ENCODE results near the gene CCDC158.
"Not testable (repeated sequence)": the region's sequence is repeated elsewhere in the genome, so short reads cannot be mapped to it uniquely, and the experiment has no call there.

CCDC158 gene

GRCh38 chr4:76430519-76431388, 9.8 kb upstream of the CCDC158 start:
- no peak for DNase-seq (ENCODE audit: low spot score)

- DNase-seq (ENCODE audit: low spot score), result no peak
These were observed 8.7 kb upstream of the CCDC158 start for GRCh38 chr4:76429636-76430035.

- DNase-seq (ENCODE audit: low spot score), result no peak
These were observed 5.3 kb upstream of the CCDC158 start for GRCh38 chr4:76426272-76426671.

GRCh38 chr4:76423159-76423558, 2.2 kb upstream of the CCDC158 start:
- not testable (repeated sequence) for DNase-seq (ENCODE audit: low spot score)

- no peak for DNase-seq (ENCODE audit: low spot score)
These were observed 666 bp downstream of the CCDC158 start for GRCh38 chr4:76420188-76420761.

GRCh38 chr4:76410636-76411035, 10.3 kb downstream of the CCDC158 start:
- DNase-seq (ENCODE audit: low spot score), result no peak

GRCh38 chr4:76407440-76408119, 13.4 kb downstream of the CCDC158 start:
- no peak for DNase-seq (ENCODE audit: low spot score)

- no peak for DNase-seq (ENCODE audit: low spot score)
These were observed 14.9 kb downstream of the CCDC158 start for GRCh38 chr4:76406081-76406480.

GRCh38 chr4:76401654-76402053, 19.3 kb downstream of the CCDC158 start:
- no peak for DNase-seq (ENCODE audit: low spot score)

- no peak for DNase-seq (ENCODE audit: low spot score)
These were observed 32.6 kb downstream of the CCDC158 start for GRCh38 chr4:76388160-76388908.

- DNase-seq (ENCODE audit: low spot score), result no peak
These were observed 34.2 kb downstream of the CCDC158 start for GRCh38 chr4:76386566-76387305.

GRCh38 chr4:76385974-76386373, 35.0 kb downstream of the CCDC158 start:
- no peak for DNase-seq (ENCODE audit: low spot score)

GRCh38 chr4:76384052-76384451, 36.9 kb downstream of the CCDC158 start:
- no peak for DNase-seq (ENCODE audit: low spot score)

- DNase-seq (ENCODE audit: low spot score), result no peak
These were observed 37.9 kb downstream of the CCDC158 start for GRCh38 chr4:76383001-76383400.

GRCh38 chr4:76381986-76382385, 39.0 kb downstream of the CCDC158 start:
- DNase-seq (ENCODE audit: low spot score), result no peak

GRCh38 chr4:76380561-76380960, 40.4 kb downstream of the CCDC158 start:
- DNase-seq (ENCODE audit: low spot score), result no peak

GRCh38 chr4:76377911-76378310, 43.0 kb downstream of the CCDC158 start:
- DNase-seq (ENCODE audit: low spot score), result peak; percentile 17

GRCh38 chr4:76377481-76377901, 43.5 kb downstream of the CCDC158 start:
- DNase-seq (ENCODE audit: low spot score), result no peak

- no peak for DNase-seq (ENCODE audit: low spot score)
These were observed 44.4 kb downstream of the CCDC158 start for GRCh38 chr4:76376534-76376933.

GRCh38 chr4:76375703-76376102, 45.2 kb downstream of the CCDC158 start:
- DNase-seq (ENCODE audit: low spot score), result no peak

- no peak for DNase-seq (ENCODE audit: low spot score)
These were observed 46.1 kb downstream of the CCDC158 start for GRCh38 chr4:76374798-76375197.

All from hematopoietic multipotent progenitor cell treated with erythropoietin and hydrocortisone succinate and interleukin-3 and kit ligand, for 17 days (in vitro differentiated cells).